HCT116 (cell line): Measurements from ENCODE around the gene SLC25A36.
A peak's percentile ranks its signal among the peaks of the same experiment; 100 is the strongest.

Experiments
- EZH2 ChIP-seq: fragments of 200-600 bp; sonication (generic); IDR thresholded peaks from 2 replicates; pipeline ENCODE4 v1.6.1; 2017; ENCODE audit warnings: antibody characterized with exemption, mixed run types
- EZH2phosphoT487 ChIP-seq: fragments of 200-600 bp; IDR thresholded peaks from 2 replicates; pipeline ENCODE4 v1.6.1; 2018; ENCODE audit warnings: antibody characterized with exemption, borderline replicate concordance
- FOSL1 ChIP-seq: IDR thresholded peaks from 2 replicates; pipeline ENCODE4 v1.6.1; 2012; ENCODE audit warnings: low read depth
- POLR2AphosphoS5 ChIP-seq: IDR thresholded peaks from 2 replicates; pipeline ENCODE4 v1.6.1; 2011; ENCODE audit warnings: mild to moderate bottlenecking, low read depth, low read length, moderate library complexity
- REST ChIP-seq: IDR thresholded peaks from 2 replicates; pipeline ENCODE4 v1.6.1; 2012; ENCODE audit warnings: low read depth
- SIN3A ChIP-seq: IDR thresholded peaks from 2 replicates; pipeline ENCODE4 v1.6.1; 2012; ENCODE audit warnings: low read depth
- ZFX ChIP-seq: fragments of 450-650 bp; IDR thresholded peaks from 2 replicates; pipeline ENCODE4 v1.6.1; 2017
- TF ChIP-seq, protein P1 (sequence below), 3 experiments: fragments of 200-600 bp in 1 of 3; sonication (generic) in 1 of 3; IDR thresholded peaks in 2 of 3; conservative IDR thresholded peaks in 1 of 3; 2 replicates each; pipeline ENCODE4 v1.5.1; 2012 to 2017; ENCODE audit warnings: low read depth in 2 of 3, low read length in 2 of 3, antibody characterized with exemption in 1 of 3, borderline replicate concordance in 1 of 3, control low read depth in 1 of 3, mild to moderate bottlenecking in 1 of 3, mixed read lengths in 1 of 3, mixed run types in 1 of 3, moderate library complexity in 1 of 3; ENCODE audit not compliant: insufficient read depth in 1 of 3

DNA sequence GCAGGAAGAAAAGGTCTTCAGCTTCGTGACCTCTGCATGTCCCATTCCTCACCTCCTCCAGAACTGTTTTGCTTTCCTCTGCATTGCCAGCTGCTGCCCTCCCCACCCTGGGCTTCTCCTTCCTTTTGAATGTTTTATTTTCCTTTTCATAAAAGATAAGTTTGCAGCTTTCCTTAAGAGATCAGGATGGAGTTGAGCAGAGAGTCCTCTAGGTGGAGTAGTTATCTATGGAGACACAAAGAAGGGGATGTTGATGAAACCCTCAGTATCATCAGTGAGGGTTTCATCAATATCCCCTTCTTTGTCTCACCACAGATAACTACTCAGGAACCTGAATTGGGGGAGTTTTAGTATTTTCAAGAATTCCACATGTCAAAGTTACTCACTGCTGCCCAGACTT, 19.0 kb upstream of the SLC25A36 start:
- no peak for TF ChIP-seq EZH2phosphoT487
- no peak for TF ChIP-seq POLR2AphosphoS5
- TF ChIP-seq FOSL1, result no peak
- no peak for TF ChIP-seq SIN3A
- TF ChIP-seq ZFX, result no peak
- TF ChIP-seq, protein P1, sequence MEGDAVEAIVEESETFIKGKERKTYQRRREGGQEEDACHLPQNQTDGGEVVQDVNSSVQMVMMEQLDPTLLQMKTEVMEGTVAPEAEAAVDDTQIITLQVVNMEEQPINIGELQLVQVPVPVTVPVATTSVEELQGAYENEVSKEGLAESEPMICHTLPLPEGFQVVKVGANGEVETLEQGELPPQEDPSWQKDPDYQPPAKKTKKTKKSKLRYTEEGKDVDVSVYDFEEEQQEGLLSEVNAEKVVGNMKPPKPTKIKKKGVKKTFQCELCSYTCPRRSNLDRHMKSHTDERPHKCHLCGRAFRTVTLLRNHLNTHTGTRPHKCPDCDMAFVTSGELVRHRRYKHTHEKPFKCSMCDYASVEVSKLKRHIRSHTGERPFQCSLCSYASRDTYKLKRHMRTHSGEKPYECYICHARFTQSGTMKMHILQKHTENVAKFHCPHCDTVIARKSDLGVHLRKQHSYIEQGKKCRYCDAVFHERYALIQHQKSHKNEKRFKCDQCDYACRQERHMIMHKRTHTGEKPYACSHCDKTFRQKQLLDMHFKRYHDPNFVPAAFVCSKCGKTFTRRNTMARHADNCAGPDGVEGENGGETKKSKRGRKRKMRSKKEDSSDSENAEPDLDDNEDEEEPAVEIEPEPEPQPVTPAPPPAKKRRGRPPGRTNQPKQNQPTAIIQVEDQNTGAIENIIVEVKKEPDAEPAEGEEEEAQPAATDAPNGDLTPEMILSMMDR (IDR thresholded peaks at IDR 0.05 in 2 of 3, conservative IDR thresholded peaks at IDR 0.05 in 1 of 3; ENCODE audit: borderline replicate concordance in 1 of 3, insufficient read depth in 1 of 3, low read depth in 2 of 3, low read length in 2 of 3), result peak; percentile 44 to 50 (median 48); a peak in 5 of 6 replicates
- no peak for TF ChIP-seq REST
- TF ChIP-seq EZH2, result no peak
